Measurements from ENCODE around the gene INMT.

The INMT gene

DNA sequence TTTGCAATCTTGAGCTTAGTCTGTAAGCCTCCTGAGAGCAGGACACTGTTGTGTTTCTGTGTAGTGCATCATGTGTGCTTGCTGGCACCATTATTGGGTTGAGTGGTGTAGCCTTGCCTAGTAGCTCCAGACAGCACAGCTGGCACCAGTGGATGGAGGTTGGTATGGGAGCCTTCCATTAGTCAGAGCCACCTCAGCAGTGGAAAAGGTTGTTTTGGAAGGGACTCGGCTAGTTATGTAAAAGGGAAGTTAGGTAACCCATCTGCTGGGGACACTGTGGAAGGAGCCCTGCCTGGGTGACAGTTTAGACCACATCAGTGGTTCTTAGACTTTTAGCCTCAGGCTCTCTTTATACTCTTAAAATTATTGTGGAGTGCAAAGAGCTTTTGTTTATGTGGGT lies 35.6 kb downstream of the INMT start:
- DNase-seq (ENCODE audit: low read depth) = no peak

DNA sequence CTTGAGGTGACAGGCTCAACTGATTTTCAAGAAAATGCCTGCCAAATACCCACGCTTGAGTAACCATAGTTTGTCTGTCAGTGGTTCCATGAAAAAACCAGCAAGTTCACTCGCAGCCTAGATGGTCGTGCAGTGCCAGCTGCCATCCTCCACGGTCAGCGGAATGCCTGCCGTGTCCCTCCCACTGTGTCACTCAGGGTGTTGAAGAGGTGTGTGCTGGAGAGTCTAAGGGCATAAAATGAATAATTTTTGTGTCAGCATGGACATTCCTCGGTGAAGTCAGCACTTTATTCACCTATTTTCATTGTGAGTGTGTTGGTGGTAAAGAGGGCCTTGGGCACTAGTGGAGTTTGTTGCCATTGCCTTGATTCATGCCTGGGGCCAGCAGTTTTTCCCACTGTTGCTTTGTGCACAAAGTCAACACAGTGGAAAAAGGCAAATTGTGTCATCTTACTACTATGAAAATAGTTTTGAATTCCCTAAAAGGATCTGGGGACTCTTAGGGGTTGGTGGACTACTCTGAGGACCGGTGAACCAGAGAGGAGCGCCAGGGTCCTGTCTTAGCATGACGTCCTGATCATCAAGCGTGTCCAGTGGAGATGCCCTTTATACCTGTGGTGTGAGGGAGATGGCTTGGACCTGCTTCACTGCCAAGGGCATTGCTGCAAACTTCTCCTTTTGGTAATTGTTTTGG lies 36.9 kb downstream of the INMT start:
- no peak for DNase-seq (ENCODE audit: low read depth)

DNA sequence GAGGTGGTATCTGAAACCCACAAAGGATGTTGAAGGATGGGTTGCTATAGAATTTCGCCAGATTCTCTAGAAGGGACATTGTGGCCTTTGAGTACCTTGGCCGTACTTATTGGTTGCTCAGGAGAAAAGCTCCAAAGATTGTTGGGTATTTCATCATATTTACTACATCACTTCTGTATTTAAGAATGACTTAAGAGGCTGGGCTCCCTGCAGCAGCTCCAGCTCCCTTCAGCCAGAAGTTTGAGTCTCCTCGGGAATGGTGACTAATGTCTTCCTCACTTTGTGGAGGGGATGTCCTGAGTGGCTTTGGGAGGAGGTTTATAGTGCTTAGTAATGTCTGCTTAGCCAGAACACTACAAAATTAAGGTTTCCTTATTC lies 37.4 kb downstream of the INMT start:
- DNase-seq (ENCODE audit: low read depth) = no peak

DNA sequence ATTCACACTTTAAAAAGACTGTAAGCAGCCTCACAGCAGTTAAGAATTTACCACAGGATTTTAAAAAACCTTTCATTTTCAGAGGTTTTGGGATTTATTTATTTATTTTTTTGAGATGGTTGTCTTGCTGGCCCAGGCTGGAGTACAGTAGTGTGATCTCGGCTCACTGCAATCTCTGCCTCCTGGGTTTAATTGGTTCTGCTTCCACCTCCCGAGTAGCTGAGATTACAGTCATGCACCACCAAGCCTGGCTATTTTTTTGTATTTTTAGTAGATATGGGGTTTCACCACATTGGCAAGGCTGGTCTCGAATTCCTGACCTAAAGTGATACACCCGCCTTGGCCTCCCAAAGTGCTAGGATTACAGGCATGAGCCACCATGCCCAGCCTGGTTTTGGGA lies 38.4 kb downstream of the INMT start:
- DNase-seq (ENCODE audit: low read depth) = no peak

DNA sequence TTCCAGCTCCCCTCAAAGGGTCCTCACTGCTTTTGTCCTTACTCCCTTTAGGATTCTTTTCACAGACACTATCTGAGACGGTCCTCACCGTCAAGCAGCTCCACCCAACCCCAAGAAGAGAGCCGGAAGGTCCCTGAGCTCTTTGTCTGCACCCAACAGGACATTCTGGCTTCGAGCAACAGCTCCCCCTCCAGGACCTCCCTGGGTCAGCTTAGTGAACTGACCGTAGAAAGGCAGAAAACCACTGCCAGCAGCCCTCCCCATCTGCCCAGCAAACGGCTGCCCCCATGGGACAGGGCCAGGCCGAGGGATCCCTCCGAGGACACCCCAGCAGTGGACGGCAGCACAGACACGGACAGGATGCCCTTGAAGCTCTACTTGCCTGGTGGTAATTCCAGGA lies 39.2 kb downstream of the INMT start:
- DNase-seq (ENCODE audit: low read depth) = no peak

DNA sequence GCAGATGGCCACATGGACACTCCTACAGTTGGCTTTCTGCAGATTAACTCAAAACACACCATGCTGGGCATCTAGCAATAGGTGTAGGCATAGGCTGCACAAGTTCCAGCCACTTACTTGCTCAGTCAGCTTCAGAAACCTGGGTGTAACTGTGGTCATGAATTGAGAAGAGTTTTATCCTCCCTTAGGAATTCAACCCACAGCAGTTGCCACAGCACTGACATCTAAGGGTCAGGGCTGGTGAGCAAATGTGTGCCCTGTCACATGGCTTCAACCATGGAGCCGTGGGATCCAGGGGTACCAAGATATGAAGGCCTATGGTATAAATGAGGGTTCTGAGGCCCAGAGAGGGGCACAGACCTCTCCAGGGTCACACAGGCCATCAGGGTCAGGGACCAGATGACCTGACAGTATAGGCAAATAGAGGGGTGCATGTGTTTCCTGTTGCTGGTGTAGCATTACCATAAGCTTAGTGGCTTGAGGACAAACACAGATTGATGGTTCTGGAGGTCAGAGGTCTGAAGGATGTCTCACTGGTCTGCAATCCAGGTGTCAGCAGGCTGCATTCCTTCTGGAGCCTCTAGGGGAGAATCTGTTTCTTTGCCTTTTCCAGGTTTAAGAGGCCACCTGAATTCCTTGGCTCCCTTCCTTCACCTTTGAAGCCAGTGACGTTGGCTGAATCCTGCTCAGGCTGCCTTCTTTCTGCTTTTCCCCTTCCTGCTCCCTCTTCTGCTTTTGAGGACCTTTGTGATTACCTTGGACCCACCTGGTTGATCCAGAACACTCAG lies 43.4 kb downstream of the INMT start:
- no peak for DNase-seq (ENCODE audit: low read depth)

DNA sequence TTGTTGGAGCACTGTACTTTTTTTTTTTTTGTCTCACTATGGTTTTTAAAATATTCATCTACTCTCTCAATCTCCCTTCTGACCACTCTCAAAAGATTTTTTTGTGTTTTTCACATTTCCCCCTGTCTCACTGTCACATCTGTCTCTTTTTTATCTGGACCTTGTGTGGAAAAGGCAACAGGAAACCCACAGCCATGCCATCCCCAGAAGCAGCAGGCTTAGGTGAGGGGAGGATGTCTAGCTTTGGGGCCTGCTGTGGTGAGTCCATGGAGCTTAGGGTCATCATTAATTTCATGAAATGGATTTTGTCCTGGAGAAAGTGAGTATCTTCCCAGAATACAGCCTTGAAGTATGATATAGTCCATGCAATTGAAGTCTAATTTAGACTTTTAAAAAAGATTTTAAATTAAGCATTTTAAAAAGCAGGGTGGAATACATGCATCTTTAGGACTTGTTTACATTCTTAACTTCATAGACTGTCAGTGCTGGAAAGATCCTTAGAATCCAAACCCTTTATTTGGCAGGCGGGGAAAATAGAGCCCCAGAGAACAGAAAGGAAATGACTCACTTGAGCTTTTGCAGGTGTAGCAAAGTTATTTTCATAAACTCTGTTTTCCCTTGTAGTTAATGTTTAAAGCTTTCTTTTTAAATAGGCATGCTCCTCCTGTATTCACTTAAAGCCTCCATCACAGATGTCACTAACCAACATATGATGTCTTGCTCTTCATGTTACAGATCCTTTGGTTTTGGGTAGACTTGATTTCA lies 44.4 kb downstream of the INMT start:
- DNase-seq (ENCODE audit: low read depth) = no peak

DNA sequence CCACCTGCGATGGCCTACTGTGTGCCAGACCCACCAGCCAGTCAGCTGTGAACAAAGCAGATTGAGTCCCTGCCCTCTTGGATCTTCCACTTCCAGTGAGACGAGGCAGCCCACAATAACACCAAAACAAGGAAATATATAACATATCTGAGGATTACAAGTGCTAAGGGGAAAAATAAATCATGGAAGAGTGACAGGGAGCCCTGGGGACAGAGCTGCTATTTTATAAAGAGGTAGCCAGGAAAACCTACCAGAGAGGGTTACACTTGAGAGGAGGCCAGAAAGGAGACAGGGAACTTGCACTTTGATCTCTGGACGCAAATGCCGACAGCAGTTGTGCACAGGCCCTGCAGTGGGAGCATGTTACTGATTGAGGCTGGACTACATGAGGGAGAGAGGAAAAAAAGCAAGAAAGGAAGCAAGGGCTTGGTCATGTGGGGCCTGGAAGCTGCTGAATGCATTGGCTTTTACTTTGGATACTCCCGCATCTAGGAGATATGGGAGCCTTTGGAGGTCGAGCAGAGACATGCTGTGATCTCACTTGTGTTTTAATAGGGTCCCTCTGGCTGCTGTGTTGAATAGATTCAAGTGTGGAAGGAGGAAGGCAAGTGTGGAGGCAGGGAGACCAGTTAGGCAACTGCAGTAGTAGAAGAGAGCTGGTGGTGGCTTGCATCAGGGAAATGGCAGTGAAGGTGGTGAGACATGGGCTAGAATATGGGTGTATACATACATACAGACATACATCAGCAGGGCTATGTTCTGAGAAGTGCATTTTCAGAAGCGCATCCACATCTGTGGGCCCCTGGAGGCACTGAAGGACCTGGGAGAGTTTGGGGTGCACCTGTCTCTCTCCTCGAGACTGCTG lies 45.5 kb downstream of the INMT start:
- no peak for DNase-seq (ENCODE audit: low read depth)

DNA sequence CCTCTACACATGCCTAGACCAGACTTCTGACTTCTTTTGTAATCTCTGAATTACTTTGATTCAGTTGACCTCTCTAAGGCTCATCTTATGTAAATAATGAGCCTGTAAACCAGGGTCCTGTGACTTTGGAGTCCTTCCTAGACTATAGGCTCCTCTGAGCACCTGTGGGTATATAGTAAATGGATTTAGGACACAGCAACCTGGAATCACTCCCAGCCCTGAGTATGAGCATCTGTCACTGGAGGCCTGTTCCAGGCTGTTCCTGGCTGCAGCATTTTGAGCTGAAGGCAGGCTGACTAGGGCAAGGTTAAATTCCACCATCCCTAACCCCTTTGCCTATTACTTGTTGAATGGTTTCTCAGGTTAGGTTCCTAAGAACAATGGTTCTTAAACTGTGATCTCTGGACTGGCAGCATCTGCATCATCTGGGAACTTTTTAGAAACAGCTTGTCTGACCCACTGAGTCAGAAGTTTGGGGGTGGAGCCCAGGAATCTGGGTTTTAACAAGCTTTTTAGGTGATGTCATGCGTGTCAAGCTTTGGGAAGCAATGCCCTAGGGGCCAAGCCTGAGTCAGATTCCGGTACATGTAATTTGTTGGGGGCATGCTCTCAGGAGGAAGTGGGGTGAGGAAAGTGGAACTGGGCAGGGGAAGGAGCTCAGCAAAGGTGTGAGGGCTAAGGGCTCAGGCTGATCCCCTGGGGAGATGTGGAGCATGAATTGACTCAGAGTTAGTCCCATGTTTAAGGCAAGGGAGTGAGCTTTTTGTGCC lies 47.5 kb downstream of the INMT start:
- DNase-seq (ENCODE audit: low read depth) = no peak

DNA sequence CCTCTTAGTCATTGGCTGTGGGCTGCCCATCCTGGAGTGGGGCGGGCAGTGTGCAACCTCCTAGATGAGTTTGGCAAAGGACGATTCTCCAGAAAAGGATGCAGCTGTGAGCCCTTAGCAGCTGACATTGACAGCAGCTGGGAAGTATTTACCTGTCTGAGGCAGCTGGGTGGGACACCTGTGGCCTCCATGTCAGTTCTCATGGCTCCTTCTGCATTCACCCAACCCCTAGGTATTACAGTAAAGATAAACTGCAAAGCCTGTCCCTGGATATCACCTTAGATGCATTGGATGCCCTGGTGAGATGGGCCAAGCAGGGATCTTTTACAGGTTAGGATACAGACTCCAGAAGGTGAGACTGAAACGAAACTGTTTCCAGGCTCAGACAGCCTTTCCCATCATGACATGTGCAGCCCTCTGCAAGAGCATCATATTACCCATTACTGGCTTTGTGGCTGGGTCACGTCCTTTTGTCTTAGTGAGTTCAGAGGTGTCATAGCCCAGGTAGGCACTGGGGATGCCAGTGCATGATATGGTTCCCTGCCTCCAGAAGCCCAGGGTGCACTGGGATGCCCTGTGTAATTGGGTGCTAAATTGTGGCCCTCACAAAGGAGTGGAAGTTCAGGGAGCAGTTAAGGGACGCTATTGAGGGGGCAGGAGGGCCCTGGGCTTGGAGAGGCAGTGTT lies 48.2 kb downstream of the INMT start:
- no peak for DNase-seq (ENCODE audit: low read depth)

DNA sequence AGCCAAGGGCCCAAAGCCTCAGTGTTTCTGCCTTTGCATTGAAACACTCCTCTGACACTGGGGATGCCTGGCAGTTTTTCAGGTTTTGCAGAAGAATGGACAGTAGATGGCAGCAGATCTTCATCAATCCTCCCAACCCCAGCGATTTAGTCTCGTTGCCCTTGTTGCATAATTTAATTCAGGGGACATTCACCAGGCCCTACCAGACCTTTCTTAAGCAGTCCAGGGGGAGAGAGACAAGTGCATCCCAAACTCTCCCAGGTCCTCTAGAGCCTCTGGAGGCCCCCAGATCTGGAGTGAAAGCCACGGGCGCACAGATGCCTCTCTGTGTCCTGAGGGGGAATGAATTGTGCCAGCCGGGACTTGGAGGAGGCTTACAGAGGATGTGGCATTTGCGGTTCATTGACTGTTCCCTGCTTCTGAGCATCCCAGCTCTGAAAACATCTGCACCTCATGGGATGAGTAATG lies 48.9 kb downstream of the INMT start:
- DNase-seq (ENCODE audit: low read depth) = peak; percentile 7

DNA sequence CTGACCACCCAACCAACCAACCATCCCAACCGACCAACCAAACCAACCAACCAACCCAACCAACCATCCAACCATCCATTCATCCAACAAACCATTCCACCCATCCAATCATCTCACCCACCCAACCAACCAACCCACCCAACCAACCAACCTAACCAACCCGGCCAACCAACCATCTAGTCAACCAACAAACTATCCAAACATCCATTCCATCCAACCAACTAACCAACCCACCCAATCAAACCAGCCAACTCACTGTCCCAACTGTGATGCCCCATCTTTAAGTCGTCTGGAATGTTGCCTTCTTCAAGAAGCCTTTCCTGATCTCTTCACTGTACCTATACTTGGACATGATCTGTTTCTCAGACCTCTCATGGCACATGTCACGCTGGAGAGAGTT lies 50.9 kb downstream of the INMT start:
- no peak for DNase-seq (ENCODE audit: low read depth)

DNA sequence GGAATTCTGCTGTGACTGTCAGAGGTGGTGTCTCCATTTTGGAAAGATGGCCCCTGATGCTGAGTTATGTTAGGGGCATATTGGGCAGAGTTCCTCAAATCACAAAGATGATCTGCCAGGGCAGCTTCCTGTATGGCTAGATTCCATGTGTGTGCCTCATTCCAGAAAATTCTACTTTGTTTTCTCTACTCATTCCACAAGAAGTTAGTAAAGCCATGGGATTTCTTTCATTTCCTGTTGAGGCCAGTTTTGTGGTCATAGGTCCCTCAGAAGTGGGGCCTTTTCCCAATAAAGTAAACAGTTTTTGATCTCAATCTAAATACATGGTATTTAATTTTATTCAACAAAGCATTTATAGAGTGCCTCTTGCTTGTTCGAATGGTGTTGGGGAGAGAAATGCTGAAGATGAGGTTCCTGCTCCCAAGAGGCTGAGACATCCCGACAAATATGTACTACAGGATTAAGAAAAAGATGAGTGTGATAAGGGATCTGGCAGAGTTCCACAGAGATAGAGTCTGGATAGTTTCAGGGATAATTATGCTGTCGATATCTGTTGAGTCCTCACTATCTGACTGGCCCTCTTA lies 52.2 kb downstream of the INMT start:
- DNase-seq (ENCODE audit: low read depth) = no peak

DNA sequence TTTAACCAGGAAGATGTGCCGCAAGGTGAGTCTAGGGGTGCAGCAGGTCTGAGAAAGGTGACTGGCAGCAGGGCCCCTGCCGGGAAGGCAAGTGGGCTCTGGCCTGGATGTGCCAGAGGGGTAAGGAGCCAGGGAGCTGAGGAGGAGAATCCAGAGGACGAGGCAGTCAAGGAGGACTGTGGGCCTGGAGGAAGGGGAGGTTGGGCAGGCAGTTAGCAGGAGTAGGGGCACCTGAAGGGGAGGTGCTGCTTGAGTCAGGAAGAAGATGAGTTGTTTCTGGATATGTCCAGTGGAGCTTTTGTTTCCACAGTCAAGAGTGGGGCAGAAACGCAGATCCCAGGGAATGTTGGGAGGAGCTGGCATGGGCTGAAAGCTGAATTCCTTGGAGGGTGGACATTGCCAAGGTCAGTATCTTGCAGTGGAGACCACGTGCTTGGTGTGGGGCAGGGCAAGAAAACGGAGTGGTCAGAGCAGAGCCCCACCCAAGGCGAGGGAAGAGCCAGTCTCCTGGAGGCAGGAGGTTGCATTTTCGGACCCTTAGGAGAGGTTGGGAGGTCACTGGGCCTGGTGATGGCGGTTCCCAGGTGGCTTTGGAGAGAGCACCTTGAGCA lies 53.3 kb downstream of the INMT start:
- DNase-seq (ENCODE audit: low read depth) = no peak

DNA sequence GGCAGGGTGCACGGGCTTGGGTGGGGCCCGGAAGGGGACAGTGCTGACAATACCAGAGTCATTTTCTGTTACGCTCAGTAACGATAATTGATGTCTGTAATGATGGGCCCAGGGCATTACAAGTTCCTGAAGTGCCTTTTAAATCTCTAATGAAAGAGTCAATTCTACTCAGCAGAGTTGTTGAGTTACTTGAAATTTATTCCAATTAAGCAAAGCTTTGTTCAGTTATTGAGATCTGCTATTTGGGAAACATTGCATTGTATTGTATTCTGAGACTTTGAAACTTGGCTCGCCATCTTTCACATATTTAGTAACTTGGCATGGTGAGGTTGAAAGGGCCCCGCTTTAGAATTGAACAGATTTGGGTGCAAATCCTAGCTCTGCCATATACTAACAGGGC lies 54.0 kb downstream of the INMT start:
- DNase-seq (ENCODE audit: low read depth) = no peak

Data from activated T-cell treated with anti-CD3 and anti-CD28 coated beads for 1 hour (primary cell).